Testis (tissue), 2 donors: Measurements from ENCODE around the gene AKIRIN1.

Experiments used
- CTCF ChIP-seq, 3 experiments: fragments of 450-650 bp in 2 of 3; fragments of 200-600 bp in 1 of 3; sonication (generic) in 1 of 3; IDR thresholded peaks; one replicate each; pipeline ENCODE4 v1.5.1; 2016 to 2019; ENCODE audit warnings: antibody characterized with exemption in 3 of 3, mild to moderate bottlenecking in 2 of 3, moderate library complexity in 1 of 3
- POLR2A ChIP-seq: fragments of 450-650 bp; IDR thresholded peaks from one replicate; pipeline ENCODE4 v1.6.1; 2017; ENCODE audit warnings: antibody characterized with exemption, mild to moderate bottlenecking, moderate library complexity

- TF ChIP-seq CTCF (IDR thresholded peaks at IDR 0.05) = no peak
- TF ChIP-seq POLR2A = no peak
These were observed 28.5 kb upstream of the AKIRIN1 start for GRCh38 chr1:38962560-38962959.
